OCI-LY7 (cell line): ENCODE measurements around the gene DTNA. TPM values are rescaled to one million over a fixed set of nuclear protein-coding genes. Genes with fewer than 3 reads are reported as not detected.

Source experiments
- BruUV-seq: library from RNA; stranded (reverse); fragments of 400-500 nt; replicated peaks from 2 replicates; lab custom pipeline; 2021; lab: Mats Ljungman, UMichigan
- CTCF ChIA-PET: fragments of 300-600 bp; sonication (Branson Sonifier 250); formaldehyde crosslinking; loops from one replicate; lab custom pipeline; 2022; ENCODE audit warnings: antibody characterized with exemption; ENCODE audit not compliant: unreplicated experiment; lab: Charles Lee
- POLR2A ChIA-PET: fragments of 300-600 bp; sonication (Branson Sonifier 250); formaldehyde crosslinking; loops from one replicate; lab custom pipeline; 2022; ENCODE audit warnings: antibody characterized with exemption; lab: Charles Lee
- DNase-seq: peaks from one replicate; pipeline ENCODE4 v3.0.0-alpha.2; 2015; ENCODE audit warnings: low spot score
- H2AFZ ChIP-seq: fragments of 200-600 bp; sonication (generic), shearing (Covaris generic); 2 replicates; pipeline ENCODE4 v1.6.1; 2014; ENCODE audit warnings: mild to moderate bottlenecking, antibody characterized with exemption, low read length, moderate library complexity
- H3K27ac ChIP-seq: fragments of 200-600 bp; sonication (generic); 2 replicates; pipeline ENCODE4 v1.5.1; 2014; ENCODE audit warnings: mixed run types, low read depth, mild to moderate bottlenecking, moderate library complexity, low read length, inconsistent platforms; ENCODE audit not compliant: poor library complexity, severe bottlenecking
- H3K36me3 ChIP-seq: fragments of 200-600 bp; sonication (generic); 2 replicates; pipeline ENCODE4 v1.6.1; 2014; ENCODE audit warnings: mild to moderate bottlenecking, antibody characterized with exemption, low read length, moderate library complexity, mixed read lengths; ENCODE audit not compliant: insufficient read depth
- H3K4me1 ChIP-seq: fragments of 200-600 bp; sonication (generic); 2 replicates; pipeline ENCODE4 v1.5.1; 2014; ENCODE audit warnings: mild to moderate bottlenecking, low read length; ENCODE audit not compliant: insufficient read depth, poor library complexity, severe bottlenecking
- H3K4me2 ChIP-seq: fragments of 200-600 bp; sonication (generic); 2 replicates; pipeline ENCODE4 v1.6.1; 2014; ENCODE audit warnings: mild to moderate bottlenecking, low read length
- H3K4me3 ChIP-seq: fragments of 200-600 bp; sonication (generic); 2 replicates; pipeline ENCODE4 v1.5.1; 2014; ENCODE audit warnings: mild to moderate bottlenecking, low read depth, low read length; ENCODE audit not compliant: poor library complexity, severe bottlenecking
- H3K79me2 ChIP-seq: fragments of 200-600 bp; sonication (generic); 2 replicates; pipeline ENCODE4 v1.6.1; 2016; ENCODE audit warnings: low read depth, mild to moderate bottlenecking, low read length, moderate library complexity, mixed read lengths; ENCODE audit not compliant: insufficient read depth
- H3K9me2 ChIP-seq: fragments of 200-600 bp; sonication (generic); 2 replicates; pipeline ENCODE4 v1.6.1; 2016; ENCODE audit warnings: mild to moderate bottlenecking, low read length, mixed read lengths; ENCODE audit not compliant: insufficient read depth
- H3K9me3 ChIP-seq: fragments of 200-600 bp; sonication (generic); 2 replicates; pipeline ENCODE4 v1.6.1; 2014; ENCODE audit warnings: mild to moderate bottlenecking, mixed run types, low read length, mixed read lengths
- H4K20me1 ChIP-seq: fragments of 200-600 bp; sonication (generic); 2 replicates; pipeline ENCODE4 v1.6.1; 2014; ENCODE audit warnings: mild to moderate bottlenecking, antibody characterized with exemption, low read length, moderate library complexity, mixed read lengths; ENCODE audit not compliant: insufficient read depth
- EZH2phosphoT487 ChIP-seq: fragments of 200-600 bp; sonication (generic); IDR thresholded peaks from 2 replicates; pipeline ENCODE4 v1.6.1; 2018; ENCODE audit warnings: low read depth, borderline replicate concordance, mild to moderate bottlenecking, mixed run types, antibody characterized with exemption, low read length, moderate library complexity, mixed read lengths
- intact Hi-C: fragments of 100-400 bp; cut with micrococcal nuclease; formaldehyde crosslinking; loops from one replicate; pipeline ENCODE4 v1.10.0; 2022; ENCODE audit not compliant: unreplicated experiment
- total RNA-seq, 2 experiments: library from RNA; depleted of rRNA in 1 of 2; stranded (reverse); fragments of >200 nt in 1 of 2; shearing (Covaris generic) in 1 of 2; gene quantifications; 2 replicates each; pipeline ENCODE4 v1.2.3, GENCODE V29; 2014 to 2022
- TF ChIP-seq, protein P1 (sequence below): fragments of 200-600 bp; sonication (generic); conservative IDR thresholded peaks from 2 replicates; pipeline ENCODE4 v1.5.1; 2014; ENCODE audit warnings: mild to moderate bottlenecking, antibody characterized with exemption, low read length, moderate library complexity, mixed read lengths

Gene DTNA
- total RNA-seq, 2 experiments from 2014 or later, result 0.16 TPM; not detected in 1

DNA sequence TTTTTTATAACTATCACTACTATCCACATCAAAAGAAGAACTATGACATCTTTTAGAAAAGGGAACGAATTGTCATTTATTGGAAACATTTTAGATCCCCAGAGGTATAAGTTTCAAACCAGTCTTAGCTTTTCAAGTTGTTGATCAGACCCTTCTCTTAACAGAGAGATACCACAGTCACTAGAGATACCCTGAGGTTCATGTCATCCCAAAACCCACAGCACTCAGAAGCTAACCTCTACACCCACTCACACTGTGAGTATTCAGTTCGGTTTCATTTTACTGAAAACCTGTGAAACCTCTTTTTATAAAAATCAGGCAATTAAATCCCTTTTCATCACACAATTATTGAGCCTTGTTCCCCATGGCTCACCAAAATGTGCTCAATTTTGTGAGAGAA lies 156.2 kb downstream of the DTNA start:
- H3K4me3 ChIP-seq, result no peak overlapping the region
- H3K36me3 ChIP-seq, result no peaks in the 10 kb centered on the region
- no peaks in the 10 kb centered on the region for H4K20me1 ChIP-seq
- no peaks in the 10 kb centered on the region for H3K79me2 ChIP-seq
- no peak overlapping the region for H3K4me2 ChIP-seq
- no peak for TF ChIP-seq EZH2phosphoT487
- TF ChIP-seq, protein P1, sequence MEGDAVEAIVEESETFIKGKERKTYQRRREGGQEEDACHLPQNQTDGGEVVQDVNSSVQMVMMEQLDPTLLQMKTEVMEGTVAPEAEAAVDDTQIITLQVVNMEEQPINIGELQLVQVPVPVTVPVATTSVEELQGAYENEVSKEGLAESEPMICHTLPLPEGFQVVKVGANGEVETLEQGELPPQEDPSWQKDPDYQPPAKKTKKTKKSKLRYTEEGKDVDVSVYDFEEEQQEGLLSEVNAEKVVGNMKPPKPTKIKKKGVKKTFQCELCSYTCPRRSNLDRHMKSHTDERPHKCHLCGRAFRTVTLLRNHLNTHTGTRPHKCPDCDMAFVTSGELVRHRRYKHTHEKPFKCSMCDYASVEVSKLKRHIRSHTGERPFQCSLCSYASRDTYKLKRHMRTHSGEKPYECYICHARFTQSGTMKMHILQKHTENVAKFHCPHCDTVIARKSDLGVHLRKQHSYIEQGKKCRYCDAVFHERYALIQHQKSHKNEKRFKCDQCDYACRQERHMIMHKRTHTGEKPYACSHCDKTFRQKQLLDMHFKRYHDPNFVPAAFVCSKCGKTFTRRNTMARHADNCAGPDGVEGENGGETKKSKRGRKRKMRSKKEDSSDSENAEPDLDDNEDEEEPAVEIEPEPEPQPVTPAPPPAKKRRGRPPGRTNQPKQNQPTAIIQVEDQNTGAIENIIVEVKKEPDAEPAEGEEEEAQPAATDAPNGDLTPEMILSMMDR, result no peak
- H3K9me2 ChIP-seq, result no peaks in the 10 kb centered on the region
- no peaks in the 10 kb centered on the region for H3K9me3 ChIP-seq
- no peak overlapping the region for H2AFZ ChIP-seq
- intact Hi-C loops, result loop anchor here (2.0 kb wide), 1 partner anchor 278 kb away; no protein-coding TSS in a partner anchor
- H3K27ac ChIP-seq, result no peak overlapping the region
- ChIA-PET CTCF (no interaction called here), POLR2A (interaction anchor here (1.2 kb wide), 1 partner anchor 277 kb away, joined by 3 read pairs; no protein-coding TSS in a partner anchor)
- no peak for DNase-seq
- no TSS peak for BruUV-seq
- H3K4me1 ChIP-seq, result no peaks in the 10 kb centered on the region

DNA sequence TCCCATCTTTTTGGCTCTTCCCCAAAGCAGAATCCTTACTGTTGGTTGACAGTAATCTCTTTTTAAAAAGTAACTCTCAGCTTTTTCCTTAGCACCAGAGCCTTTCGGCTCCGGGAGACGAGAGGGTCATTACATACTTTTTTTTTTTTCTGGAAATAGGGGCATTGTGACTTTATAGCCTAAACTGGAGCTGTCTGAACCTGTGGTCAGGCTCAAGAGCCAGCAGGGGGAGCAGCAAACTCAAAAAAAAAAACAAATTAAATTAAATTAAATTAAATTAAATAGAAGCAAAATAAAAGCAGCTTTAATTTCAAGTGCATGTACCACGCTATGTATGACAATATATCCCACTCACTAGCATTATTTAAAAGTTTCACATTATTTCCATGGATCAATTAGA lies 156.6 kb downstream of the DTNA start:
- Histone ChIP-seq H3K4me3 (no peak overlapping the region), H4K20me1 (no peaks in the 10 kb centered on the region), H3K9me3 (no peaks in the 10 kb centered on the region), H3K4me2 (no peak overlapping the region), H3K36me3 (no peaks in the 10 kb centered on the region), H3K79me2 (no peaks in the 10 kb centered on the region), H3K4me1 (no peaks in the 10 kb centered on the region), H2AFZ (no peak overlapping the region), H3K9me2 (no peaks in the 10 kb centered on the region), H3K27ac (no peak overlapping the region)
- BruUV-seq, result no TSS peak
- ChIA-PET POLR2A (interaction anchor here (0.7 kb wide), 1 partner anchor 748 kb away, joined by 4 read pairs; no protein-coding TSS in a partner anchor), CTCF (no interaction called here)
- DNase-seq, result no peak
- intact Hi-C loops, result loop anchor here (2.0 kb wide), 1 partner anchor 278 kb away; no protein-coding TSS in a partner anchor
- TF ChIP-seq, protein P1, result peak; percentile 55; the same call in 1 of the 2 replicates
- TF ChIP-seq EZH2phosphoT487, result no peak

DNA sequence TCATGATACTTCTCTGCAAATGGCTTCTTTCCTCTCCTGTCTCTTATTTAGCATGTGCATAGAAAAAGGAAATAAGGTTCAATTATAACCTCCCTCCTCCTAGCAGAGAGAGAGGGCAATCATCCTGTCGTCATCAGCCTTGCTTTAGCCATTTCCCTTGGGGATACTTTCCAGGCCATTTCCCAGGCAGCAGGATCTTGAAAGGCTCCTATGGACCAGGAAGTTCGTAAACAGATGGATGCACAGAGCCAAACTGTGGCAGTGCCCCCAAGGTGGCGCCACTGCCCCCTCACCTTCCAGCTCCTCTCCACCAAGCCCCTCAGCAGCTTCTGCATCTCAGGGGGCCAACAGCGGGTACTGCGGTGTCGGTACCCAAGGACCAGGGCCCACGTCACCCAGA lies 157.4 kb downstream of the DTNA start:
- peak; percentile 10 for DNase-seq
- no peak overlapping the region for H3K4me2 ChIP-seq
- ChIA-PET POLR2A (interaction anchor here (0.7 kb wide), 1 partner anchor 394 kb away, joined by 5 read pairs; no protein-coding TSS in a partner anchor), CTCF (no interaction called here)
- H3K9me2 ChIP-seq, result no peaks in the 10 kb centered on the region
- no peaks in the 10 kb centered on the region for H3K4me1 ChIP-seq
- H2AFZ ChIP-seq, result no peak overlapping the region
- no peak overlapping the region for H3K4me3 ChIP-seq
- H3K9me3 ChIP-seq, result no peaks in the 10 kb centered on the region
- BruUV-seq, result no TSS peak
- H3K36me3 ChIP-seq, result no peaks in the 10 kb centered on the region
- no peaks in the 10 kb centered on the region for H3K79me2 ChIP-seq
- H3K27ac ChIP-seq, result no peak overlapping the region
- intact Hi-C loops, result loop anchor here (2.0 kb wide), 1 partner anchor 277 kb away; no protein-coding TSS in a partner anchor
- TF ChIP-seq, protein P1, result peak; percentile 61
- no peak for TF ChIP-seq EZH2phosphoT487
- H4K20me1 ChIP-seq, result no peaks in the 10 kb centered on the region
